Measurements from ENCODE around the gene SMAD7.

DNA sequence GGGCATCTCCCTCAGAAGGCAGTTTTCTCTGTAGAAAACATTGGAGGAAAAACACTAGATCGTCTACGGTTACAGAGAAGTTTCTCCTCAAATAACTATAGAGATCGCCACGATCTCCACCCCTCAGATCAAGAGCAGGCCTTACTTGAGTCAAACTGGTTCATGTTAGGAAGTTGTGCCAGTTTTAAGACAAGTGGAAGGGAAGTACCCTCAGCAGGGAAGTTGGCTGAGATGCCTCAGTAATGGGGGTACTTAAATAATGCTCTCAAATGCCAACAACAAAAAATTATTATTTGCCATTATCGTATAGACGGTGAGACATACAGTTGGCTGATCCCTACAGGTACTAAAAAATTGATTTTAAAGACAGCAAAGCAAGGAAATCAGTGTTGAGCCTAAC, 8.2 kb upstream of the SMAD7 start:
- TF ChIP-seq, protein P1, sequence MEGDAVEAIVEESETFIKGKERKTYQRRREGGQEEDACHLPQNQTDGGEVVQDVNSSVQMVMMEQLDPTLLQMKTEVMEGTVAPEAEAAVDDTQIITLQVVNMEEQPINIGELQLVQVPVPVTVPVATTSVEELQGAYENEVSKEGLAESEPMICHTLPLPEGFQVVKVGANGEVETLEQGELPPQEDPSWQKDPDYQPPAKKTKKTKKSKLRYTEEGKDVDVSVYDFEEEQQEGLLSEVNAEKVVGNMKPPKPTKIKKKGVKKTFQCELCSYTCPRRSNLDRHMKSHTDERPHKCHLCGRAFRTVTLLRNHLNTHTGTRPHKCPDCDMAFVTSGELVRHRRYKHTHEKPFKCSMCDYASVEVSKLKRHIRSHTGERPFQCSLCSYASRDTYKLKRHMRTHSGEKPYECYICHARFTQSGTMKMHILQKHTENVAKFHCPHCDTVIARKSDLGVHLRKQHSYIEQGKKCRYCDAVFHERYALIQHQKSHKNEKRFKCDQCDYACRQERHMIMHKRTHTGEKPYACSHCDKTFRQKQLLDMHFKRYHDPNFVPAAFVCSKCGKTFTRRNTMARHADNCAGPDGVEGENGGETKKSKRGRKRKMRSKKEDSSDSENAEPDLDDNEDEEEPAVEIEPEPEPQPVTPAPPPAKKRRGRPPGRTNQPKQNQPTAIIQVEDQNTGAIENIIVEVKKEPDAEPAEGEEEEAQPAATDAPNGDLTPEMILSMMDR (conservative IDR thresholded peaks at IDR 0.05; ENCODE audit: low read length) = no peak
- no peak for TF ChIP-seq EZH2phosphoT487 (IDR thresholded peaks at IDR 0.05; ENCODE audit: borderline replicate concordance, low read depth, low read length)

Data from OCI-LY7 (cell line).